ENCODE measurements around the gene MTURN.
"Not testable (repeated sequence)": the region's sequence is repeated elsewhere in the genome, so short reads cannot be mapped to it uniquely, and the experiment has no call there.

Gene MTURN

DNA sequence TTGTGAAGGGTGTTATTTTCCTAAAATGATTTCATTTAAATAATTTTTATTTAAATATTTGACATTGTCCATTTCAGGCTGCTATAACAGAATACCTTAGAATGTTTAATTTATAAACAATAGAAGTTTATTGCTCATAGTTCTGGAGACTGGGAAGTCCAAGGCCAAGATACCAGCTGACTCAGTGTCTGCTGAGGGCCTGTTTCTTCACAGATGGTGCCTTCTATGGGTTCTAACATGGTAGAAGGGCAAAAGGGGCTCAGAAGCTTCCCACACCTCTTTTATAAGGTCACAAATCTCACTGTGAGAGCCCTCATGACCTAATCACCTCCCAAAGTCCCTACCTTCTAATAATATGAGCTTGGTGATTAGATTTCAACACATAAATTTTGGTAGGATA, 50.7 kb downstream of the MTURN start:
- Histone ChIP-seq H3K36me3 (ENCODE audit: insufficient read depth, low read length) (no peaks in the 10 kb centered on the region), H3K4me1 (ENCODE audit: insufficient read depth, low read length) (no peaks in the 10 kb centered on the region), H3K9me3 (ENCODE audit: control insufficient read depth, insufficient read depth, low read length) (no peaks in the 10 kb centered on the region), H3K9ac (ENCODE audit: low read depth, low read length) (no peak overlapping the region)

- Histone ChIP-seq H3K36me3 (ENCODE audit: insufficient read depth, low read length) (no peaks in the 10 kb centered on the region), H3K9ac (ENCODE audit: low read depth, low read length) (no peak overlapping the region), H3K9me3 (ENCODE audit: control insufficient read depth, insufficient read depth, low read length) (no peaks in the 10 kb centered on the region), H3K4me1 (ENCODE audit: insufficient read depth, low read length) (no peaks in the 10 kb centered on the region)
Observed at GRCh38 chr7:30186725-30187124, 51.9 kb downstream of the MTURN start.

- no peaks in the 10 kb centered on the region for H3K4me1 ChIP-seq (ENCODE audit: insufficient read depth, low read length)
- H3K9ac ChIP-seq (ENCODE audit: low read depth, low read length): no peak overlapping the region
- H3K36me3 ChIP-seq (ENCODE audit: insufficient read depth, low read length): no peaks in the 10 kb centered on the region
- no peaks in the 10 kb centered on the region for H3K9me3 ChIP-seq (ENCODE audit: control insufficient read depth, insufficient read depth, low read length)
Observed at GRCh38 chr7:30187513-30187912, 52.7 kb downstream of the MTURN start.

DNA sequence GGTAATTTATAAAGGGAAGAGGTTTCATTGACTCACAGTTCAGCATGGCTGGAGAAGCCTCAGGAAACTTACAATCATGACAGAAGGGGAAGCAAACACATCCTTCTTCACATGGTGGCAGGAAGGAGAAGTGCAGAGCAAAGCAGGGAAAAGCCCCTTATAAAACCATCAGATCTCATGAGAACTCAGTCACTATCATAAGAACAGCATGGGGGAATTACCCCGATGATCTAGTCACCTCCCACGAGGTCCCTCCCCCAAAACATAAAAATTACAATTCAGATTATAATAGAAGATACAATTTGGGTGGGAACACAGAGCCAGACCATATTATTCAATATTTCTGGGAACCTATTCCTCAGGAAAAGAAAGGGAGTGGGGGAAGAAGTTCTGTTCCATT, 53.6 kb downstream of the MTURN start:
- not testable (repeated sequence) for H3K4me1 ChIP-seq (ENCODE audit: insufficient read depth, low read length); H3K9me3 ChIP-seq (ENCODE audit: control insufficient read depth, insufficient read depth, low read length); H3K36me3 ChIP-seq (ENCODE audit: insufficient read depth, low read length); H3K9ac ChIP-seq (ENCODE audit: low read depth, low read length)

GRCh38 chr7:30188811-30189210, 54.0 kb downstream of the MTURN start:
- H3K4me1 ChIP-seq (ENCODE audit: insufficient read depth, low read length): no peaks in the 10 kb centered on the region
- H3K36me3 ChIP-seq (ENCODE audit: insufficient read depth, low read length): no peaks in the 10 kb centered on the region
- no peaks in the 10 kb centered on the region for H3K9me3 ChIP-seq (ENCODE audit: control insufficient read depth, insufficient read depth, low read length)
- H3K9ac ChIP-seq (ENCODE audit: low read depth, low read length): no peak overlapping the region

GRCh38 chr7:30191809-30192208, 57.0 kb downstream of the MTURN start:
- H3K4me1 ChIP-seq (ENCODE audit: insufficient read depth, low read length): no peaks in the 10 kb centered on the region
- no peaks in the 10 kb centered on the region for H3K36me3 ChIP-seq (ENCODE audit: insufficient read depth, low read length)
- peaks cover 17% of the 10 kb centered on the region for H3K9me3 ChIP-seq (ENCODE audit: control insufficient read depth, insufficient read depth, low read length)
- H3K9ac ChIP-seq (ENCODE audit: low read depth, low read length): no peak overlapping the region

DNA sequence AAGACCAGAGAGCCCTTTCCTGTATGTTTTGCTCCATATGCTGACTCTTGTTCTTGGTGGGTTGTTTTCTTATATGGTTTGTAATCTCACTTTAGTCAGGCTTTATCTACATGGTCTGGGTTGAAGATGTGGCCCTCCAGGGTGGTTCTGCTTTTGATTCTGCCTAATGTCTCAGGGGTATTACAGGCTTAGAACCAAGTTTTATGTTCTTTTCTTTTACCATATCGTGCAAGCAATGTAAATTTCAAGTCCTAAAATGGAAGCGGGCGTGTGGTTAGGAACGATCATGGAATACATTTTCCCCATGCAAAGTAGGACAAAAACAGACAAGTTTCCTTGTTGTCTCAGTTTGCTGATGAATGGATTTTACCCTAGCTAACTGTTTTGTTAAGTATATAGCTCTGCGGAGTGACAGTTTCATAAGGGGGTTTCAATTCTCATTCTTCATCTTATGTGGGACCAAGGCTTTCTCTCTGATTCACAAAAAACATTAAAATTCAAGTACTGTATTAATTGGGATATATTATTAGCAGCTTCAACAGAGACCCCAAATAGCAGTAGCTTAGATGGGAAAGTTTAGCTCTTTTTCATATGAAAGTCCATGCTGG, 58.7 kb downstream of the MTURN start:
- Histone ChIP-seq H3K36me3 (ENCODE audit: insufficient read depth, low read length) (no peaks in the 10 kb centered on the region), H3K9me3 (ENCODE audit: control insufficient read depth, insufficient read depth, low read length) (peaks cover 28% of the 10 kb centered on the region), H3K4me1 (ENCODE audit: insufficient read depth, low read length) (no peaks in the 10 kb centered on the region), H3K9ac (ENCODE audit: low read depth, low read length) (no peak overlapping the region)

GRCh38 chr7:30196408-30196807, 61.6 kb downstream of the MTURN start:
- H3K9me3 ChIP-seq (ENCODE audit: control insufficient read depth, insufficient read depth, low read length): peaks cover 28% of the 10 kb centered on the region
- no peaks in the 10 kb centered on the region for H3K4me1 ChIP-seq (ENCODE audit: insufficient read depth, low read length)
- no peaks in the 10 kb centered on the region for H3K36me3 ChIP-seq (ENCODE audit: insufficient read depth, low read length)
- no peak overlapping the region for H3K9ac ChIP-seq (ENCODE audit: low read depth, low read length)

- Histone ChIP-seq H3K36me3 (ENCODE audit: insufficient read depth, low read length) (no peaks in the 10 kb centered on the region), H3K4me1 (ENCODE audit: insufficient read depth, low read length) (no peaks in the 10 kb centered on the region), H3K9me3 (ENCODE audit: control insufficient read depth, insufficient read depth, low read length) (peaks cover 28% of the 10 kb centered on the region), H3K9ac (ENCODE audit: low read depth, low read length) (no peak overlapping the region)
Observed at GRCh38 chr7:30197438-30197837, 62.7 kb downstream of the MTURN start.

DNA sequence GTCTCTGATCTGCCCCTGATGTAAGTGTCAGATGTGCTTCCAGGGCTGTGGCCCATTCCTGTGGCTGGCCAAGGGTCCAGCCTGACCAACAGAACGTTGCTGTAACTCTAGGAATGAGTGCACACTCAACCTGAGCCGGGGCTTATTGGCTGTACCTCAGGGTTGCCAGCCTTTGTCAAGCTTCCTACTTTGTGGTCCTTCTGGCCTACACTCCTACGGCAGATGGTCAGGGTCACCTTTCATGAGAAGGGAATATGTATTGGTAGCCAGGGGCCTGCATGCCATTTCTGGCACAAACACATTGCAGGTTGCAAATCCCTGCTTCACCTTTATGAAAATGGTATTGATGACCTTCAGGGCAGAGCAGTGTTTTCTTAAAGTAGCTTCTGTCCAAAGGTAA, 64.5 kb downstream of the MTURN start:
- H3K9me3 ChIP-seq (ENCODE audit: control insufficient read depth, insufficient read depth, low read length): peaks cover 27% of the 10 kb centered on the region
- H3K36me3 ChIP-seq (ENCODE audit: insufficient read depth, low read length): no peaks in the 10 kb centered on the region
- no peaks in the 10 kb centered on the region for H3K4me1 ChIP-seq (ENCODE audit: insufficient read depth, low read length)

GRCh38 chr7:30200591-30200990, 65.8 kb downstream of the MTURN start:
- H3K9ac ChIP-seq (ENCODE audit: low read depth, low read length): no peak overlapping the region
- H3K4me1 ChIP-seq (ENCODE audit: insufficient read depth, low read length): no peaks in the 10 kb centered on the region
- peaks cover 15% of the 10 kb centered on the region for H3K9me3 ChIP-seq (ENCODE audit: control insufficient read depth, insufficient read depth, low read length)
- H3K36me3 ChIP-seq (ENCODE audit: insufficient read depth, low read length): no peaks in the 10 kb centered on the region

More for the DNA sequence above, 64.5 kb downstream of the MTURN start:
- H3K9ac ChIP-seq (ENCODE audit: low read depth, low read length): no peak overlapping the region

DNA sequence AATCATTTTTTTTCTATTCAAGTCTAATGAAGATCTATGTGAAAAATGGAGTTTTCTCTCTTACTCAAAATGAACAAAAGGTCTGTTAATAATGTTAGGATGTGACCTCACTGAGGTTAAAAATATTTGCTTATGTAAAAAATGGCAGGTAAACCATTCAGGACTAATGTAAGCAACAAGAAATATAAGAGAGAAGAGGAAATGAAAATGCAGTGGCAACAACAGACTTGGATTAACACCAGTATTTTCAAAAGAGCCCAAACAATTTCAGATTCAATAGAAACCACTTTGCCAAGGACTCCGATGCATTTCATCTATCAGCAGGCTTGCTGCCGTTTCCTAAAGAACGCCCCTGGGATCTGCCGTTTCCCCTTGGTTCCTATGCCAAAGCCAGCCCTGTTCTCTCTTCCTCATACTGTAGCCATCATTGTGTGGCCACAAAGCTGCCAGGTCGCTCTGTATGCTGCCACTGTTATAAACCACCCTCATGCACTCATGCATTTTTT, 66.4 kb downstream of the MTURN start:
- H3K36me3 ChIP-seq (ENCODE audit: insufficient read depth, low read length): no peaks in the 10 kb centered on the region
- H3K9ac ChIP-seq (ENCODE audit: low read depth, low read length): no peak overlapping the region
- no peaks in the 10 kb centered on the region; the same call in 1 of the 2 replicates for H3K4me1 ChIP-seq (ENCODE audit: insufficient read depth, low read length)
- peaks cover 10% of the 10 kb centered on the region for H3K9me3 ChIP-seq (ENCODE audit: control insufficient read depth, insufficient read depth, low read length)

- Histone ChIP-seq H3K36me3 (ENCODE audit: insufficient read depth, low read length) (no peaks in the 10 kb centered on the region), H3K9ac (ENCODE audit: low read depth, low read length) (no peak overlapping the region), H3K9me3 (ENCODE audit: control insufficient read depth, insufficient read depth, low read length) (peaks cover 10% of the 10 kb centered on the region), H3K4me1 (ENCODE audit: insufficient read depth, low read length) (no peaks in the 10 kb centered on the region; the same call in 1 of the 2 replicates)
Observed at GRCh38 chr7:30201921-30202320, 67.1 kb downstream of the MTURN start.

DNA sequence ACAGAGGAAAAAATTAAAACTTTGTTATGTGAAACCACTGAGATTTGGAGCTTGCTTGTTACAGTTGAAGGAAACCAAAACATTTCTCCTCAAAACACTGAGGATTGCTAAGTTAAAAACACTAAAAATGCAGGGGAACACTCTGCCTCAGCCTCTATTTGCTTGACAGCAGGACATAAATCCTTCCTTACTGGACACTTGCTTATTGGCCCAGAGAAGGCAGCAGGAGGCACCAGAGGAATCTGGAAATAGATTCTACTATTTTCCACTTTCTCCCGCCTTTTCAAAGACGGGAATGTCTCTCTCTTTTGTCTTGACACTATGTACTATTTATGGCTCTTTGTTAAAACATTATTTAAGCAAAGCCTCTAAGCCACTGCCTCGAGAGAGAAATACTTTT, 67.9 kb downstream of the MTURN start:
- Histone ChIP-seq H3K4me1 (ENCODE audit: insufficient read depth, low read length) (no peaks in the 10 kb centered on the region; the same call in 1 of the 2 replicates), H3K36me3 (ENCODE audit: insufficient read depth, low read length) (no peaks in the 10 kb centered on the region), H3K9ac (ENCODE audit: low read depth, low read length) (no peak overlapping the region), H3K9me3 (ENCODE audit: control insufficient read depth, insufficient read depth, low read length) (peaks cover 5% of the 10 kb centered on the region; the same call in 1 of the 2 replicates)

DNA sequence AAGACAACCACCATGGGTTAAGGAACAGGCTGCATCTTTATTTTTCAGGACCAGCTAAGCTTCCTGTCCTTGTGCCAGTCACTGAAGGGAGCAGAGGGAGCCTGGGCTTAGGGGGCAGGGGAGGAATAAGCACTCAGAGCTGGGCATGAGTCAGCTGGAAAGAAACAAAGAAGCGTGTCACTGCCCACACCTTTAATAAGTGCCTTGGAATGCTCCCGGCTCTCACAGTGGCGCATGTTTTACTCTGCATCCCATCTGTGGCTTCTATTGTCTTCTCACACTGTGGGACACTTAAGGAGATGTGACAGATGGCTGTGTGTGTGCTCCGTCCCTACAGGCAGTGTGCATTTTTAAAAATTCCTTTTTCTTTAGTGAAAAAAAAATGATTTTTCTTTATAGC, 71.7 kb downstream of the MTURN start:
- H3K36me3 ChIP-seq (ENCODE audit: insufficient read depth, low read length): no peaks in the 10 kb centered on the region
- H3K9me3 ChIP-seq (ENCODE audit: control insufficient read depth, insufficient read depth, low read length): no peaks in the 10 kb centered on the region
- no peaks in the 10 kb centered on the region; the same call in 1 of the 2 replicates for H3K4me1 ChIP-seq (ENCODE audit: insufficient read depth, low read length)
- no peak overlapping the region for H3K9ac ChIP-seq (ENCODE audit: low read depth, low read length)

Data from ES-I3 (cell line).